HG02759 (cell line): ENCODE results near the gene FKBP9.

ENCODE experiments used
- ATAC-seq: cut with Tn5 transposase; IDR thresholded peaks from one replicate; pipeline ENCODE4 v1.9.1; 2021; ENCODE audit warnings: mild to moderate bottlenecking, moderate library complexity; ENCODE audit not compliant: unreplicated experiment

FKBP9 gene

DNA sequence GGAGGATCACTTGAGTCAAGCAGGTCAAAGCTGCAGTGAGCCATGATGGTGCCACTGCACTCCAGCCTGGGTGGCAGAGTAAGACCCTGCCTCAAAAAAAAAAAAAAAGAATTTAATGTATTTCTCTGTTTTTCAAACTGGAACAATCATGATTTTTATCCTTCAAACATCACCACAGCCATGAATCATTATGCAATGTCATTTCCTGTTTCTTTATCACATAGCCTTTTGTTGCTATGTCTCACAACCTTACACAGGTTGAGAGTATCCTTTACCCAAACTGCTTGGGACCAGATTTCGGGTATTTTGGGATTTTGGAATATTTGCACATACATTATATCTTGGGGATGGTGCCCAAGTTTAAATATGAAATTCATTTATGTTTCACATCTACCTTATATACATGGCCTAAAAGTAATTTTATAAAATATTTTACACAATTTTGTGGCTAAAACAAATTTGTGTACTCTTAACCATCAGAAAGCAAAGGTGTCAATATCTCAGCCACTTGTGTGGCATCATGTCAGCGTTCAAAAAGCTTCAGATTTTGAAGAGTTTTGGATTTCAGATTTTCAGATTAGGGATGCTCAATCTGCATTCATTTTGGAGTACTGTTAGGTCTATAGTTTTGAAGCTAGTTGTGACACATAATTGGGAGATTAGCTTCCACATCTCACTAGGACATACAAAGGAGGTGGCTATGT, 97.2 kb downstream of the FKBP9 start:
- no peak for ATAC-seq

DNA sequence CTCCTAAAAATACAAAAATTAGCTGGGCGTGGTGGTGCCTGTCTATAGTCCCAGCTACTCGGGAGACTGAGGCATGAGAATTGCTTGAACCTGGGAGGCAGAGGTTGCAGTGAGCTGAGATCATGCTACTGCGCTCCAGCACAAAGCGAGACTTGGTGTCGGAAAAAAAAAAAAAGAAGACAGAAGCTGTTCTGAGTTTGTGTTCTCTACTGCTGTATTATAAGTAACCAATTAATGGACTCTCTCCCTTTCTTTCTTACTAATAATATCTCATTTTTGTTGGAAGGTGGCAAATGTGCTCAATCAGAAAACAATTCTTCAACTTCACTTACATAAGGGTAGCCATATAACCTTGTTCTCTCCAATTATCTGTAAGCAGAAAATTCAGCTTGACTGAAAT, 97.9 kb downstream of the FKBP9 start:
- no peak for ATAC-seq
